Occipital lobe (tissue), 2 donors: ENCODE results near the gene NDUFA9. TPM values are rescaled to one million over a fixed set of nuclear protein-coding genes. Genes with fewer than 3 reads are reported as not detected.

Experiments used
- DNase-seq: peaks from one replicate; lab custom pipeline; 2025; lab: John Stamatoyannopoulos, UW
- total RNA-seq: library from RNA; depleted of rRNA; stranded (reverse); fragments of >200 nt; gene quantifications from one replicate; pipeline ENCODE4 v1.2.3, GENCODE V29; 2014

NDUFA9 gene
- 35.6 TPM for total RNA-seq

DNA sequence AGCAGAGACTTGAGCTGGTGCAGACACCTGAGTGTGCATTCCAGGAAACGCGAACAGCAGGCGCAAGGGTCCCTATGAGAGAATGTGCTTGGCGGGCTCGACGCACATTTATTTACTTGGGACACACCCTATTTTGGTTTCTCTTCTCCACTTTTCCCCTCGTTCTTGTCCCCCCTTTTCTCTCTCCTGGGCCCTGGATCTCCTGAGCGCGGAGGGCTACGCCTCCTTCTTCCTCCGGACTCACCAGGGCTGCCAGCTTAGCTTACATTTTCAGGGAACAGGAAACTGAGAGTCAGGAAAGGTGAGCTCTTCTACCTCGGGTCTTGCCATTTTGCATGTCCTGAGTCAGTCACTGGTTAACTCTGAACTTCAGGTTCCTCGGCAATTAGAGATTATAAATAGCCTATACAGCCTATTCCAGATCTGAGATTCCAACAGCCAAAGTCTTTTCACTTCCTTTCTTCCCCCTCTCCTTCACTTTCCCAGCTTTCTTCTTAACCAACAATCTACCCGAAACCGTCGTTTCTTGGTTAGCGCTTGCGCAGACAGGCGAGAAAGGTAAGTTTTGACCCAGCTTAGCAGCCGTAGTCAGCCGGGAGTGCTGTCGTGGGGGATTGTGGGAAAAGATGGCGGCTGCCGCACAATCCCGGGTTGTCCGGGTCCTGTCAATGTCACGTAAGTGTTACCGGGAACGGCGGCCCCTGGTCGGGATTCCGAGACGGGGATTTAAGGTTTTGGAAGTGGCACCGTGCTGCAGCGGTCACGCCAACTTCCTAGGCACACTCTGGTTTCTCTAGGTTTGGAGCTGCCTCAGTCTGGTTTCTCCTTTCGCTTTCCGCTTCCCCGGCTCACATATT is at the start of gene NDUFA9, which contains the start of gene AKAP3:
NDUFA9 (plus strand) TSS at position 614 of the 857 bp plus-strand sequence; CDS start at position 627, 13 bp downstream.
AKAP3 (minus strand) TSS at position 551 of the 857 bp plus-strand sequence. CDS start 10,855 bp downstream, outside the sequence.
- peak; percentile 76 for DNase-seq

DNA sequence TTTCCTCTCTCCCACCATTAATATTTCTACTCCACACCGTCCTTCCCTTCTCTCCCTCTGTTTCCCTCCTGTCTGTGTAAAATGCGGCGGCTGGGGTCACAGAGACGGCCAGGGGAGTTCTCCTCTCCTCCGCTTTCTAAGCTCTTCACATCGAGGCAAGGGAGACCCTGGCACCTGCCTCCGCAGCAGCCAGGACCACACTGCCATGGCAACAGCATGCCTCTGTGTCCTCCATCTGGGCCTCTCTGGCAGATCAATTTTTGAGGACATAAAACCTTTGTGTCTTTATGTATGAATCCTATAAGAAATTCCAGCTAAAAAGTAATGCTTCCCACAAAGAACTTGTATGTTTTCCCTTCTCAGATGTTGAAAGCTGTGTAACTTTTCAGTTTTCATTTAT is 45.5 kb upstream of the NDUFA9 start:
- DNase-seq: no peak

GRCh38 chr12:4603946-4604345 is 45.0 kb upstream of the NDUFA9 start:
- DNase-seq: no peak

DNA sequence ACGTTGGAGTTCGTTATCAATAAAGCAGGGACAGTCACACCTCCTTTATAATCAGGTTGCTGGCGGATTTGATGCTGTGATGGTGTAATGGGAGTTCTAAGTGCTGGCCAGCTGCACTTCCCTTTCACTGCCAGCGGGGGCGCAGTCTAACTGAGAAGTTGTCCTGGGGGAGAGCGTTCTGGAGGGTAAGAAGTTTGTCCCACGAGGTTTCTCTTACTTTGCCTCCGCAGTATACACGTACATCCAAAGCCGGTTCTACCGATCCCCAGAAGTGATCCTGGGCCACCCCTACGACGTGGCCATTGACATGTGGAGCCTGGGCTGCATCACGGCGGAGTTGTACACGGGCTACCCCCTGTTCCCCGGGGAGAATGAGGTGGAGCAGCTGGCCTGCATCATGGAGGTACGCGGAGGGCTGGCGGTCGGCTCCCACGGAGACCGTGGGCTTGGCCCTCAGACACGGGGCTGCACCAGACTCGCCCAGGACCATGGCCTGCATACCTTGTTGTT is 44.2 kb upstream of the NDUFA9 start:
- DNase-seq: peak; percentile 71

GRCh38 chr12:4607056-4607455 is 41.9 kb upstream of the NDUFA9 start:
- DNase-seq: no peak

DNA sequence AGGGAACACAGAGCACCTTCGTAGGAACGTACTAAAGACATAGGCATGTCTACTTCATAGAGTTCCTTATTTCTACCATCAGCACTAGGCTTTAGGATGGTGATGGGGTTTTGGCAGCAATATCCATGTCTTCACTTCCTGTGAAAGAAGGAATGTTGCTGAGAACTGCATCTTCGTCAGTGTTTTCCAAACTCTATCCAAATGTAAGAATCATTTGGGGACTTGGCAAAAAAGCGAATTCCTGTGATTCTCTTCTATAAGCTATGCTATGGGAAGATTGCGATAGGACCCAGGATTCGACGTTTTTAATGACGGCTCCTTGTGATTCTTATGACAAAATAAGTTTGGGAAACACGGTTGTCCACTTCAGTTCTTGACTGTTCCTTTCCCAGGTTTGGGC is 39.8 kb upstream of the NDUFA9 start:
- DNase-seq: no peak

- DNase-seq: no peak
These were observed 38.4 kb upstream of the NDUFA9 start for GRCh38 chr12:4610481-4610880.

DNA sequence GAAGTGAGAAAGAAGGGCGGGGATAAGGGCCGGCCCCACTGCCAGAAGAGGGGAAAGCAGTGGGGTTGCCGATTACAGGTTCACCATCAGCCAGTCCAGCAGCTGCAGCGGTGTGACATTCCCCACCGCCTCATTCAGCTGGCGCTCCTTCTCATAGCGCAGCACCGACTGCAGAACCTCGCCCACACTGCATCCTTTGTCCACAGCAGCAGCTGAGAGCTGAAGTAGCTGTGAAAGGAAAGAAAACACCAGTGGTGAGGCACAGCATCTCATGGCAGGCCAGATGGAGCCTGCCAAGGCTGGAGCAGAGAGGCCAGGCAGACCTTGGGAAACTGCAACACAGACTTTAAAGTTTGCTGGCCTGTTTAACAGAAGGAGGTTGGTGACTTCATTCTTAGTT is 33.2 kb upstream of the NDUFA9 start:
- no peak for DNase-seq

DNA sequence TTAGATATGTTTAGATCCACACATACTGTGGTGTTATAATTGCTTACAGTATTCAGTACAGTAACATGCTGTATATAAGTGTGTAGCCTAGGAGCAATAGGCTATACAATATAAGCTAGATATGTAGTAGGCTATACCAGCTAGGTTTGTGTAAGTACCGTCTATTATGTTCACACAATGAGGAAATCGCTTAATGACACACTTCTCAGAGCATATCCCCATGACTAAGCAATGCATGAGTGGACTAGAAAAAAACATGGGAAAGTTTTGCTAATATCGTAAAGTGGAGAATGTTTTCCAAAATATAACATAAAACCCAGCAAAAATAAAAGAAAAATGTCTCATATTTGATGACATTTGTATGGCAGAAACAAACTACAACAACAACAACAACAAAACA is 27.4 kb upstream of the NDUFA9 start:
- DNase-seq: no peak

DNA sequence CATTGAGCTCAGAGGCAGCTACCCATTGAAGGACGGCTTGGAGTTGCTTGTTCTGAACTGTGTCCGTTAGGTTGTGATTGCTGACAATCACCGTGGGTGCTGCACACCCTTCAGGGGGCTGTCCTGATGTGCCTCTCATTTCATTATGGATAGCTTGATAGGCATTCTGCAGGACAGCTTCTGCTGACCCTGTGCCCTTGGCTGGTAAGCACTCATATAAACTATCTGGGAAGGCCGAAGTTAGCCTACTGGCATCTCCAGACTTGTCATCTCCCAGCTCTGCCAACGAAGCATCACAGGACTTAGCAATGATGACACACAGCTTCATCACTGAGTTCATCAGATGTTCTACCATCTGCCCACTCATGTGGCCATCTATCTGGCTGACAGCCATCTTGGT is 22.4 kb upstream of the NDUFA9 start:
- no peak for DNase-seq

DNA sequence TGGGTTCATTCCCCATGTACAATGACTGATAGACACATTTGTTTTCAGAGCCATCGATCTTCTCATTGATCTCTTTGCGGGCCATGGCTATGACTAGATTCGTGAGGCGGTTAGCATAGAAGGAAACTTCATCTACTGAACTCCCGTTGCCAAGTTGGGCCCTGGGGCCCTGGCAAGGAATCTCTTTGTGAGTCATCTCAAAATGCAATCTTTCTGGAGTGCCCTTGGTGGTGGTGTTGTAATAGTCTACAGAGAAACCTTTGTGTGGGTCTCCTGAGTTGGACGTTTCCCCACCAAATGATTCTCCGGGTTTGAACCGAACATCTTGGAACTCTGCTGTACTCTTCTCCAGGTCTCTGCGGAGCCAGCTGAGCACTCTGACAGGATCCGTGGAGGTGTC is 20.5 kb upstream of the NDUFA9 start:
- no peak for DNase-seq

DNA sequence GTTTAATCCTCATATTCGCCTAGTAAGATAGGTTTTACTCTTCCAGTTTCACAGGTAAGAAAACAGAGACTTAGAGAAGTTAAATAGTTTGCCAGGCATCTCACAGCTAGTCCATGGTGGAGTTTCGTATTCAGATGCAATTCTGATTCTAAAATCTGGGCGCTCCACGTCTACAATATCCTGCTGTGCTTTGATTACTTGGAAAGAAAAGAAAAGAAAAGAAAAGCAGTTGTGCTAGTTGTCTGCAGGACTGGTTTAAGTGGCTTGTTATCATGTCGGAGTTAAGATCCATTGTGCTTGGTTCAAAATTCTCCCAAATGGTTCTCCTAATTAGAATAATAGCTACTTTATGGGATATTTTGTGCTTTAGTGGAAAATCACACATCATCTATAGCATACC is 18.7 kb upstream of the NDUFA9 start:
- DNase-seq: no peak

DNA sequence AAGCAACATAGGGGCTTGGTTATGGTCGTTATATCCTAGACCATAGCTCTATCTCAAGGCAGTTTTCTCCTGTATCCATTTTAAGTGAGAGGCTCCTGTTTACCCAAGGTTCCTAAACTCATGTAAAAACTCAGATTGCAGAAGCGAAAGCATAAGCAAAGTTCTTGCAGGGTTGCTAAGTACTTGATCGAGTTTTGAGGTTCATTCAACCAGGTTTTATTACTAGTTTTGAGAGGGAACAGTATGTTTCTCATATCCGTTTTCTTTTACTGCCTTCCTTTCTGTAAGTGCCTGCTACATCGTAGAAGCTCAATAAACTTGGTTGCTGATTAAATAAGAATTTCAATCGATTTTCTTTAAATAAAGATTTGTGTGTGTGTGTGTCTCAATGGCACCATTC is 5.2 kb upstream of the NDUFA9 start:
- no peak for DNase-seq

GRCh38 chr12:4645023-4645422 is 3.9 kb upstream of the NDUFA9 start:
- DNase-seq: no peak

DNA sequence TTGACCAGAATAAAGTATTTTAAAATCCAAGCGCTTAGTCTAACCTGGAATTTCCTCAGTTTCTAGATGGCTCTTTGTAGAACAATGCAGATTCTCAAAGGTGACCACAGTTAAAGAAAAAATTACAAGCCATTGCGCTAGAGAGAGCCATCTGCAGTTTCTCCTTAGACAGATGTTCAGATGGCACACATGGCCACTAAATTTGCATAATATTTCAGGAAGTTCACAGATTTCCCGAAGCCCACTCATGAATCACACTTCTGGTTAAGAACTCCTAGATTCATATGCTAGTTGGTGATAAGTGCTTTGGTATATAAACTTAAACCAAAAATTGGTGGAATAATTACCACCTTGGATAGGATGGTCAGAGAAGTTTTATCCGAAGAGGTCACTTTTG is 812 bp upstream of the NDUFA9 start:
- DNase-seq: no peak

- DNase-seq: no peak
These were observed 396 bp downstream of the NDUFA9 start for GRCh38 chr12:4649358-4649661.

DNA sequence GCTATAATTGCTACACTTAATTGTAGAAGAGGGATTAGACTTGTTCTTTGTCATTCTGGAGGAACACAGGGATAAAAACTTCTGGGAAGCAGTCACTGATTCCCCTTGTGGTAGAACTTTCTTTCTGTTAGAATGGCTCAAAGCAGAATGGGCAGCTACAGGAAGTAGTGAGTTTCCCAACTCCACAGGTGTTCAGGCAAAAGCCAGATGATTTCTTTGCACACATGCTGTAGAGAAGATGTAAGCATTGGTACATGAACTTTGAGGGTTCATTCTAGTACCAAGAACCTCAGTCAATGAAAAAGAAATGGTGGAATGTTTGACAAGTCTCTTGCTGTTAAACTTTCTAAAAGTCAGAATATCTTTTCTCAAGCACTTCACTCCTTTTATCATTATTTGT is 4.3 kb downstream of the NDUFA9 start:
- no peak for DNase-seq

GRCh38 chr12:4653691-4654090 is 4.8 kb downstream of the NDUFA9 start:
- no peak for DNase-seq

- no peak for DNase-seq
These were observed 15.1 kb downstream of the NDUFA9 start for GRCh38 chr12:4663971-4664505.

DNA sequence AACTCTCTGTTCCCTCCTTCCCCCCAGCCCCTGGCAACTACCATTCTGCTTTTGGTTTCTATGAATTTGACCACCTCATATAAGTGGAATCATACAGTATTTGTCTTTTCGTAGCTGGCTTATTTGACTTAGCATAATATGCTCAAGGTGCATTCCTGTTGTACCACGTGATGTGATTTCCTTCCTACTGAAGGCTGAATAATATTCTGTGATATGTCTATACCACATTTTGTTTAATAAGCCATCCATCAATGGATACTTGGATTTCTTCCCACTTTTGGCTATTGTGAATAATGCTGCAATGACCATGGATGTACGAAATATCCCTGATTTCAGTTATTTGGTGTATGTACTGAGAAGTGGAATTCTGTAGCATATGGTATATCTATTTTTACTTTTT is 16.3 kb downstream of the NDUFA9 start:
- no peak for DNase-seq

- DNase-seq: no peak
These were observed 30.8 kb downstream of the NDUFA9 start for GRCh38 chr12:4679711-4680110.

DNA sequence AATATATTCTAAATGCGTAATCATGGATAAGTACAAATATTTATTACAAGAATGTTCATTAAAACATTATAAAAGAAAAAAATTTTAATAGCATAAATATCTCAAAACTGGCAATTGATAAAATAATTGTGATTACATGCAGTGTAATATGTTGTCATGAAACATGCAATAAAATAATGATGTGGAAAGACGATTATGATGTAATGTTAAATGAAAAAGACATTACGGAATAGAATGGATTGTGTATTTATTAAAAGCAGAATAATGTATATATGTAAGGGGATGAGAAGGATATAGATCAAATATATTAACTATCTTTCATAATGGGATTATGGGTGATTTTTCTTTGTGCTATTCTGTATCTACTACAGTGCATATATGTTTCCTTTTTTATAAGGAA is 32.8 kb downstream of the NDUFA9 start:
- DNase-seq: no peak

DNA sequence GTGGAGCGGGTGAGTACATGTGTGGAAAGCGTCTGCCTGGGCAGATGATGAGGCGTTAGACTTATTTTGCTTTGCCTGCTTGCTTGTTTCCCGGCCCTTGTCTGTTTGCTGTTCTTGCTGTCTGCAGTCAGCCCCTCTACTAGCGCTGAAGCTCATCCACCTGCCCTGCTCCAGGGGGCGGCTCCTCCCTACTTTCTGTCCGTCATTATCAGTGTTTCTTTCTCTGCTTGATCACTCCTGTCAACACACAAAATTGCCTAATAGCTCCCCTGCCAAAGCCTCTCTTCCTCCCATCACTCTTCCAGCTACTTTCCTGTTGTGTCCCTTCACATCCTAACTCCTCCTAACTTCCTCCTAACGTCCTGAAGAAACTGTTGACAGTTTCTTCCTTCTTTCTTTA is 36.4 kb downstream of the NDUFA9 start:
- DNase-seq: no peak
